Upper lobe of left lung (tissue), 4 donors: ENCODE data around the gene ZFYVE19.
A peak's percentile ranks its signal among the peaks of the same experiment; 100 is the strongest.

Experiments used
- CTCF ChIP-seq, 6 experiments: fragments of 450-650 bp in 4 of 6; fragments of 200-600 bp in 2 of 6; sonication (generic) in 2 of 6; IDR thresholded peaks; one replicate each; pipeline ENCODE4 v1.5.1; 2016 to 2019; ENCODE audit warnings: antibody characterized with exemption in 6 of 6
- EP300 ChIP-seq, 4 donors: sonication (generic); formaldehyde crosslinking; IDR thresholded peaks; one replicate each; pipeline ENCODE4 v1.5.1; 2017; ENCODE audit warnings: antibody characterized with exemption in 4 of 4, control low read depth in 2 of 4
- POLR2AphosphoS5 ChIP-seq, 2 donors: sonication (generic); formaldehyde crosslinking; IDR thresholded peaks; one replicate each; pipeline ENCODE4 v1.5.1; 2017; ENCODE audit warnings: antibody characterized with exemption in 2 of 2

- peak; percentile 91 to 98 (median 96) for TF ChIP-seq CTCF (IDR thresholded peaks at IDR 0.05)
- peak in 1 of 2 donors; percentile 61 for TF ChIP-seq POLR2AphosphoS5 (IDR thresholded peaks at IDR 0.05)
- TF ChIP-seq EP300 (IDR thresholded peaks at IDR 0.05), result no peak
Observed at GRCh38 chr15:40857601-40858341, 50.9 kb downstream of the ZFYVE19 start.
